DOHH2 (cell line): ENCODE data around the gene CDK14.

Experiments
- EZH2phosphoT487 ChIP-seq: fragments of 200-600 bp; sonication (generic); IDR thresholded peaks from 2 replicates; pipeline ENCODE4 v1.6.1; 2017; ENCODE audit warnings: borderline replicate concordance, mild to moderate bottlenecking, antibody characterized with exemption, low read length, moderate library complexity, mixed read lengths
- TF ChIP-seq, protein P1 (sequence below): fragments of 200-600 bp; sonication (generic); IDR thresholded peaks from one replicate; pipeline ENCODE4 v1.5.1; 2014; ENCODE audit warnings: antibody characterized with exemption, mild to moderate bottlenecking, low read depth, low read length; ENCODE audit not compliant: poor library complexity, severe bottlenecking

DNA sequence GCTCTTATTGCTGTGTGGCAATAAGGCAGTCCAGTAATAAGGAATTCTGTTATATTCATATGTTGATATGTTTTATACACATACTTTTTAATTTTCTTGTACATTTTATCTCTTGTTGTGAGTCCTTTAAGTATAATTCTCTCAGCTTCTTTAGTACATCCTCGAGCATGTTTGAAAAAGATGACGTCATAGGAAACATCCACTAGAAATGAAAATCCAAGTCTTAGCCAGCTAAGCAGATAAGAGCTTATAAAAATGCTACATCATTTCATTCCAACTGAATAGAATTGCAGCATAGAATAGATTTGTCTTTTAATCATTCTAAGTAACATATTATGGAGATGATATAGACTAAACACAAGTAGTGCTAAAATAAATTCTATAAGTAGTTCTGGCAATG is 384.4 kb downstream of the CDK14 start:
- TF ChIP-seq, protein P1, sequence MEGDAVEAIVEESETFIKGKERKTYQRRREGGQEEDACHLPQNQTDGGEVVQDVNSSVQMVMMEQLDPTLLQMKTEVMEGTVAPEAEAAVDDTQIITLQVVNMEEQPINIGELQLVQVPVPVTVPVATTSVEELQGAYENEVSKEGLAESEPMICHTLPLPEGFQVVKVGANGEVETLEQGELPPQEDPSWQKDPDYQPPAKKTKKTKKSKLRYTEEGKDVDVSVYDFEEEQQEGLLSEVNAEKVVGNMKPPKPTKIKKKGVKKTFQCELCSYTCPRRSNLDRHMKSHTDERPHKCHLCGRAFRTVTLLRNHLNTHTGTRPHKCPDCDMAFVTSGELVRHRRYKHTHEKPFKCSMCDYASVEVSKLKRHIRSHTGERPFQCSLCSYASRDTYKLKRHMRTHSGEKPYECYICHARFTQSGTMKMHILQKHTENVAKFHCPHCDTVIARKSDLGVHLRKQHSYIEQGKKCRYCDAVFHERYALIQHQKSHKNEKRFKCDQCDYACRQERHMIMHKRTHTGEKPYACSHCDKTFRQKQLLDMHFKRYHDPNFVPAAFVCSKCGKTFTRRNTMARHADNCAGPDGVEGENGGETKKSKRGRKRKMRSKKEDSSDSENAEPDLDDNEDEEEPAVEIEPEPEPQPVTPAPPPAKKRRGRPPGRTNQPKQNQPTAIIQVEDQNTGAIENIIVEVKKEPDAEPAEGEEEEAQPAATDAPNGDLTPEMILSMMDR, result no peak
- no peak for TF ChIP-seq EZH2phosphoT487
